ENCODE results near the gene SIRPB1. TPM values are rescaled to one million over a fixed set of nuclear protein-coding genes. Genes with fewer than 3 reads are reported as not detected.

SIRPB1 gene
- 0.96 and 1.6 TPM in 2 replicates for total RNA-seq
- long read RNA-seq = 0 reads

DNA sequence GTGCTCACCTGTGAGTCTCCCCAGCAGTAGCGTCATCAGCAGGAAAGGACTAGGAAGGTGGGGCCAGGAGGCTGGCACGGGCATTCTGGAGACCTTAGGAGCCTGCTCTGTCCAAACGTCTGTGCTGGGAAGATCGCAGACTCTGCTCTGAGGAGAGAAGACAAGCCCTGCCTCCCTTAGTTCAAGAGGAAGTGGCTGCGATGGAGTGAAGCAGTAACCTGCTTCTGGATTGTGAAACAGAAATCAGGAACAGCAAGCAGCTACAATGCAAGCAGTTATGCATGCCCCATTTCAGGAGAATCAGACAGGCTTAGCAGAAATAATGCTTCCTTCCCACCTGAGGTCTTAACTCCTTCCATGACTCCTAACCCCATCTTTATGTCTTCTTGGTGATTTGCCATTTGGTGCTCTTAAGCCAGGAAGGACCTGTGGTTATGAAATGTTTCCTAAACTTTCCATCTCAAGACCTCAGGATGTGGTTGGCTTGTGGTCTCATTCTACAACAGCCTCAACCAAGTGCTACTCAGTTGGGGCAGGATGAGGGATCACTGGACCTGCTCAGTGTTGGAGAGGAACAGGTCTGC is at the start of gene SIRPB1:
SIRPB1 (minus strand) TSS at position 149 of the 584 bp plus-strand sequence; CDS start at position 84, 65 bp downstream.
- Mint-ChIP-seq H3K9me3 (ENCODE audit: low read depth) (no peaks in the 10 kb centered on the region), H3K4me1 (ENCODE audit: low read depth) (peaks cover 2% of the 10 kb centered on the region), H3K27me3 (peaks cover 3% of the 10 kb centered on the region), H3K27ac (no peak within 1 kb of the TSS), H3K4me3 (ENCODE audit: low read depth) (no peak within 1 kb of the TSS), H3K36me3 (ENCODE audit: insufficient read depth) (no peaks in the 10 kb centered on the region)
- DNase-seq (ENCODE audit: low spot score, unreplicated experiment) = no peak
- no peak for TF ChIP-seq CTCF (IDR thresholded peaks at IDR 0.05; ENCODE audit: unreplicated experiment)

DNA sequence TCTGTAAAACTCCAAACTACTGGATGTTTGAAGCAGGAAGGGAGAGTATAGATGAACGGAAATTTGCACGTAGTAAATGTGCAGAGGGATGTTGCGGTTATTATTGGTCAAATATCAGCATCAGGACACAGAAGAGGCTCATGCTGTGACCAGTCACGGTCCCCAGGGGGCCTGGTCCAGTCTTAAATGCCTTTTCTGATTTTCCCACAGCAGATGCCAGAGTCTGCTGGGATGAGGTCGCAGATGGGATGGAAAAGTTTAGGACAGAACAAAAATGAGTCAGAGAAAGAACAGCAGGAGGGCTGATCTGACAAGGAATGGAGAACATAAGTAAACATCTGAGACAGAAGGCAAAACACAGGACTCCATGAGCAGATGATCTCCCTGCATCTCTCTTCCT is 49.5 kb upstream of the SIRPB1 start:
- Mint-ChIP-seq H3K27me3 (peaks cover 2% of the 10 kb centered on the region), H3K4me3 (ENCODE audit: low read depth) (no peak overlapping the region), H3K4me1 (ENCODE audit: low read depth) (no peaks in the 10 kb centered on the region), H3K36me3 (ENCODE audit: insufficient read depth) (no peaks in the 10 kb centered on the region), H3K27ac (no peak overlapping the region), H3K9me3 (ENCODE audit: low read depth) (peaks cover 2% of the 10 kb centered on the region)
- no peak for DNase-seq (ENCODE audit: low spot score, unreplicated experiment)
- no peak for TF ChIP-seq CTCF (IDR thresholded peaks at IDR 0.05; ENCODE audit: unreplicated experiment)

GRCh38 chr20:1667502-1668085 is 47.8 kb upstream of the SIRPB1 start:
- Mint-ChIP-seq H3K4me3 (ENCODE audit: low read depth) (no peak overlapping the region), H3K36me3 (ENCODE audit: insufficient read depth) (no peaks in the 10 kb centered on the region), H3K27me3 (peaks cover 2% of the 10 kb centered on the region), H3K9me3 (ENCODE audit: low read depth) (peaks cover 2% of the 10 kb centered on the region), H3K27ac (no peak overlapping the region), H3K4me1 (ENCODE audit: low read depth) (no peaks in the 10 kb centered on the region)
- no peak for DNase-seq (ENCODE audit: low spot score, unreplicated experiment)
- TF ChIP-seq CTCF (IDR thresholded peaks at IDR 0.05; ENCODE audit: unreplicated experiment) = no peak

DNA sequence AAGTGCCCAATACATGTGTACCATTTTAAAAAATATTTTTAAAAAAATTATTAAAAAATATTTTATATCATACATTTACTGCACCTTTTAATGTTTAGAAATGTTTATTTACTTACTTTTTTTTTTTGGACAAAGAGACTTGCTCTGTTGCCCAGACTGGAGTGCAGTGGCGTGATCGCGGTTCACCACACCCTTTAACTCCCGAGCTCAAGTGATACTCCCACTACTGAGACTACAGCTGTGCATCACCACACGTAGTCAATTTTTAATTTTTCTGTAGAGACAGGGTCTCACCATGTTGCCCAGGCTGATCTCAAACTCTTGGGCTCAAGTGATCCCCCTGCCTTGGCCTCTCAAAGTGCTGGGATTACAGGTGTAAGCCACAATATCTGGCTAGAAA is 47.0 kb upstream of the SIRPB1 start:
- Mint-ChIP-seq H3K4me1 (ENCODE audit: low read depth) (no peaks in the 10 kb centered on the region), H3K27ac (no peak overlapping the region), H3K4me3 (ENCODE audit: low read depth) (no peak overlapping the region), H3K27me3 (peaks cover 2% of the 10 kb centered on the region), H3K9me3 (ENCODE audit: low read depth) (peaks cover 2% of the 10 kb centered on the region), H3K36me3 (ENCODE audit: insufficient read depth) (no peaks in the 10 kb centered on the region)
- DNase-seq (ENCODE audit: low spot score, unreplicated experiment) = no peak
- no peak for TF ChIP-seq CTCF (IDR thresholded peaks at IDR 0.05; ENCODE audit: unreplicated experiment)

- H3K27ac Mint-ChIP-seq = no peak overlapping the region
- no peaks in the 10 kb centered on the region for H3K4me1 Mint-ChIP-seq (ENCODE audit: low read depth)
- DNase-seq (ENCODE audit: low spot score, unreplicated experiment) = no peak
- H3K27me3 Mint-ChIP-seq = peaks cover 7% of the 10 kb centered on the region
- H3K36me3 Mint-ChIP-seq (ENCODE audit: insufficient read depth) = no peaks in the 10 kb centered on the region
- no peaks in the 10 kb centered on the region for H3K9me3 Mint-ChIP-seq (ENCODE audit: low read depth)
- H3K4me3 Mint-ChIP-seq (ENCODE audit: low read depth) = no peak overlapping the region
- no peak for TF ChIP-seq CTCF (IDR thresholded peaks at IDR 0.05; ENCODE audit: unreplicated experiment)
These were observed 45.5 kb upstream of the SIRPB1 start for GRCh38 chr20:1665345-1665744.

Data from progenitor cell of endocrine pancreas (in vitro differentiated cells).